Activated B cell treated with CpG ODN at 0.5 μM for 24 hours (primary cell): Measurements from ENCODE around the gene RBM34. TPM values are rescaled to one million over a fixed set of nuclear protein-coding genes. Genes with fewer than 3 reads are reported as not detected.

ENCODE experiments used
- ATAC-seq: fragments of 200-7000 bp; cut with Tn5 transposase; one replicate; pipeline ENCODE4 v1.10.0; 2021; ENCODE audit warnings: low read depth, mild to moderate bottlenecking, moderate library complexity
- CTCF ChIA-PET: fragments of 350-600 bp; sonication (Branson Sonifier 250); formaldehyde crosslinking; loops from one replicate; lab custom pipeline; 2021; ENCODE audit warnings: antibody characterized with exemption; lab: Charles Lee
- POLR2A ChIA-PET: fragments of 350-600 bp; sonication (Branson Sonifier 250); formaldehyde crosslinking; loops from one replicate; lab custom pipeline; 2021; ENCODE audit warnings: antibody characterized with exemption; lab: Charles Lee
- DNase-seq: peaks from one replicate; pipeline ENCODE4 v3.0.0; 2022
- H3K27ac Mint-ChIP-seq: one replicate; pipeline ENCODE4 v1.8.0; 2020; ENCODE audit warnings: mixed read lengths
- H3K27me3 Mint-ChIP-seq: one replicate; pipeline ENCODE4 v1.8.0; 2021; ENCODE audit warnings: mixed read lengths
- H3K36me3 Mint-ChIP-seq: one replicate; pipeline ENCODE4 v1.8.0; 2021; ENCODE audit warnings: low read depth, mixed read lengths
- H3K4me1 Mint-ChIP-seq: one replicate; pipeline ENCODE4 v1.8.0; 2021; ENCODE audit warnings: mixed read lengths
- H3K4me3 Mint-ChIP-seq: one replicate; pipeline ENCODE4 v1.8.0; 2020; ENCODE audit warnings: mild to moderate bottlenecking, mixed read lengths
- H3K9me3 Mint-ChIP-seq: one replicate; pipeline ENCODE4 v1.8.0; 2020; ENCODE audit warnings: mixed read lengths
- intact Hi-C: fragments of 100-400 bp; cut with micrococcal nuclease; formaldehyde crosslinking; loops from one replicate; pipeline ENCODE4 v1.15.1; 2024
- total RNA-seq: library from RNA; stranded (reverse); gene quantifications from 2 replicates; pipeline ENCODE4 v1.2.3, GENCODE V29; 2022
- TF ChIP-seq, protein P1 (sequence below): fragments of 200-600 bp; IDR thresholded peaks from one replicate; pipeline ENCODE4 v1.8.0; 2022; ENCODE audit warnings: antibody characterized with exemption, mild to moderate bottlenecking

The RBM34 gene
- total RNA-seq, 1 donor from 2014 or later, result 128 TPM

DNA sequence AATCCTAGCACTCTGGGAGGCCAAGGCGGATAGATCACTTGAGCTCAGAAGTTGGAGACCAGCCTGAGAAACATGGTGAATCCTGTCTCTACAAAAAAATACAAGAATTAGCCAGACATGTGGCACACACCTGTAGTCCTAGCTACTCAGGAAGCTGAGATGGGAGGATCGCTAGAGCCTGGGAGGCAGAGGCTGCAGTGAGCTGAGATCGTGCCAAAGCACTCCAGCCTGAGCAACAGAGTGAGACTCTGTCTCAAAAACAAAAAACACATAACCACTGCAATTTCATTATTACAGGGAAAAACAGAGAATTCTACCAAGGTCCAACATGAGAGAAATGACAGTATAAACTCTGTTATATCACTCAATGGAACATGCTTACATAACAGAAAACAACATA, 28.0 kb downstream of the RBM34 start:
- Mint-ChIP-seq H3K9me3 (no peaks in the 10 kb centered on the region), H3K4me3 (no peak overlapping the region), H3K27ac (peak overlapping the region; percentile 41), H3K27me3 (no peaks in the 10 kb centered on the region), H3K36me3 (peaks cover 63% of the 10 kb centered on the region), H3K4me1 (peaks cover 8% of the 10 kb centered on the region)
- intact Hi-C loops, result no loop called here
- ATAC-seq, result no peak
- no peak for DNase-seq
- ChIA-PET CTCF (interaction anchor here (1.1 kb wide), 1 partner anchor 28 kb away, joined by 3 read pairs; the partner anchor contains the start of gene RBM34), POLR2A (no interaction called here)
- TF ChIP-seq, protein P1, sequence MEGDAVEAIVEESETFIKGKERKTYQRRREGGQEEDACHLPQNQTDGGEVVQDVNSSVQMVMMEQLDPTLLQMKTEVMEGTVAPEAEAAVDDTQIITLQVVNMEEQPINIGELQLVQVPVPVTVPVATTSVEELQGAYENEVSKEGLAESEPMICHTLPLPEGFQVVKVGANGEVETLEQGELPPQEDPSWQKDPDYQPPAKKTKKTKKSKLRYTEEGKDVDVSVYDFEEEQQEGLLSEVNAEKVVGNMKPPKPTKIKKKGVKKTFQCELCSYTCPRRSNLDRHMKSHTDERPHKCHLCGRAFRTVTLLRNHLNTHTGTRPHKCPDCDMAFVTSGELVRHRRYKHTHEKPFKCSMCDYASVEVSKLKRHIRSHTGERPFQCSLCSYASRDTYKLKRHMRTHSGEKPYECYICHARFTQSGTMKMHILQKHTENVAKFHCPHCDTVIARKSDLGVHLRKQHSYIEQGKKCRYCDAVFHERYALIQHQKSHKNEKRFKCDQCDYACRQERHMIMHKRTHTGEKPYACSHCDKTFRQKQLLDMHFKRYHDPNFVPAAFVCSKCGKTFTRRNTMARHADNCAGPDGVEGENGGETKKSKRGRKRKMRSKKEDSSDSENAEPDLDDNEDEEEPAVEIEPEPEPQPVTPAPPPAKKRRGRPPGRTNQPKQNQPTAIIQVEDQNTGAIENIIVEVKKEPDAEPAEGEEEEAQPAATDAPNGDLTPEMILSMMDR, result no peak

- no peaks in the 10 kb centered on the region for H3K9me3 Mint-ChIP-seq
Observed at GRCh38 chr1:235131961-235132360, 29.1 kb downstream of the RBM34 start.

DNA sequence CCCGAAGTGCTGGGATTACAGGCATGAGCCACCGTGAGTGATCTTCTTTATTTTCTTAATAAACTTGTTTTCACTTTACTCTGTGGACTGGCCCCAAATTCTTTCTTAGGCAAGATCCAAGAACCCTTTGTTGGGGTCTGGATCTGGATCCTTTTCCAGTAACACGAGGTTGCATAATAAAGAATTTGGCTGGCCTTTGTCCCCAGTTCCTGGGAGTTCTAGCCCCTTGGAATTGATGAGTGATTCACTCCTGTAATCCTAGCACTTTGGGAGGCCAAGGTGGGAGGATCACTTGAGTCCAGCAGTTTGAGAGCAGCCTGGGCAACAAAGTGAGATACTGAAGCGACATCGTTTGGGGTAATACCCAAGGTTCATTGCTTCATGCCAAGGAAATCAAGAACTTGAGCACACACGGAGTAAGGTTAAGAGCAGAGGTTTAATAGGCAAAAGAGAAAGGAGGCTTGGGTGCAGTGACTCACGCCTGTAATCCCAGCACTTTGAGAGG, 30.2 kb downstream of the RBM34 start:
- Mint-ChIP-seq H3K27me3 (no peaks in the 10 kb centered on the region), H3K4me1 (peaks cover 30% of the 10 kb centered on the region), H3K9me3 (no peaks in the 10 kb centered on the region), H3K4me3 (no peak overlapping the region), H3K27ac (no peak overlapping the region), H3K36me3 (peaks cover 60% of the 10 kb centered on the region)
- TF ChIP-seq, protein P1, result no peak
- ChIA-PET POLR2A (interaction anchor here (0.7 to 2.6 kb wide), 2 partner anchors 30 to 536 kb away, joined by 12 to 24 read pairs; partner anchors contain the start of gene RBM34), CTCF (no interaction called here)
- DNase-seq, result no peak
- intact Hi-C loops, result no loop called here
- ATAC-seq, result no peak

More at GRCh38 chr1:235131961-235132360, 29.1 kb downstream of the RBM34 start:
- H3K27ac Mint-ChIP-seq, result no peak overlapping the region
- no peak overlapping the region for H3K4me3 Mint-ChIP-seq
- peaks cover 19% of the 10 kb centered on the region for H3K4me1 Mint-ChIP-seq
- ChIA-PET CTCF (no interaction called here), POLR2A (interaction anchor here (1.4 kb wide), 1 partner anchor 29 kb away, joined by 4 read pairs; the partner anchor contains the start of gene RBM34)
- DNase-seq (no peak), ATAC-seq (no peak)
- peaks cover 61% of the 10 kb centered on the region for H3K36me3 Mint-ChIP-seq
- intact Hi-C loops, result no loop called here
- TF ChIP-seq, protein P1, result no peak
- H3K27me3 Mint-ChIP-seq, result no peaks in the 10 kb centered on the region

GRCh38 chr1:235129774-235130570, 31.1 kb downstream of the RBM34 start:
- Mint-ChIP-seq H3K4me3 (peak overlapping the region; percentile 59), H3K27ac (peak overlapping the region; percentile 93), H3K27me3 (no peaks in the 10 kb centered on the region), H3K9me3 (no peaks in the 10 kb centered on the region), H3K4me1 (peaks cover 33% of the 10 kb centered on the region), H3K36me3 (peaks cover 52% of the 10 kb centered on the region)
- no peak for ATAC-seq
- TF ChIP-seq, protein P1, result no peak
- CTCF ChIA-PET, result no interaction called here
- intact Hi-C loops, result no loop called here
- no peak for DNase-seq
- POLR2A ChIA-PET, result interaction anchor here (0.7 to 2.6 kb wide), 5 partner anchors 11 to 535 kb away, joined by 3 to 24 read pairs (median 5); partner anchors contain the start of gene RBM34
